A549 (cell line): Measurements from ENCODE around the gene PRPF40A.
"Not testable (repeated sequence)": the region's sequence is repeated elsewhere in the genome, so short reads cannot be mapped to it uniquely, and the experiment has no call there.

ENCODE experiments used
- CBX8 ChIP-seq: fragments of 200-600 bp; sonication (generic); IDR thresholded peaks from 2 replicates; pipeline ENCODE4 v1.6.1; 2016
- CTCF ChIP-seq: fragments of >200 bp; sonication (Bioruptor Twin); formaldehyde crosslinking; IDR thresholded peaks from 3 replicates; pipeline ENCODE4 v1.5.1; 2016
- ESRRA ChIP-seq: fragments of 150-350 bp; IDR thresholded peaks from 2 replicates; pipeline ENCODE4 v1.6.1; 2014; ENCODE audit warnings: mild to moderate bottlenecking, low read length, borderline replicate concordance
- MAX ChIP-seq: IDR thresholded peaks from 2 replicates; pipeline ENCODE4 v1.6.1; 2012
- POLR2A ChIP-seq: IDR thresholded peaks from 2 replicates; pipeline ENCODE4 v1.6.1; 2012; ENCODE audit warnings: mild to moderate bottlenecking, low read length
- POLR2AphosphoS2 ChIP-seq: conservative IDR thresholded peaks from 2 replicates; pipeline ENCODE4 v1.6.1; 2012; ENCODE audit warnings: low read length, improper control_type of control experiment, inconsistent platforms
- USF2 ChIP-seq: fragments of 450-650 bp; IDR thresholded peaks from 2 replicates; pipeline ENCODE4 v1.6.1; 2014; ENCODE audit warnings: antibody characterized with exemption

GRCh38 chr2:152739705-152740104 lies 22.4 kb upstream of the PRPF40A start:
- not testable (repeated sequence) for TF ChIP-seq CTCF, USF2, ESRRA, CBX8, POLR2A, POLR2AphosphoS2, MAX
